ENCODE results near the gene A2ML1.
A peak's percentile ranks its signal among the peaks of the same experiment; 100 is the strongest.
"Not testable (repeated sequence)": the region's sequence is repeated elsewhere in the genome, so short reads cannot be mapped to it uniquely, and the experiment has no call there.

A2ML1 gene

GRCh38 chr12:8909752-8910151 lies 87.3 kb downstream of the A2ML1 start:
- DNase-seq: no peak

- DNase-seq: no peak
Observed at GRCh38 chr12:8911606-8912268, 89.3 kb downstream of the A2ML1 start.

- DNase-seq: no peak
Observed at GRCh38 chr12:8912914-8913313, 90.5 kb downstream of the A2ML1 start.

- DNase-seq: no peak
Observed at GRCh38 chr12:8913702-8914032, 91.2 kb downstream of the A2ML1 start.

GRCh38 chr12:8914033-8914715 lies 91.8 kb downstream of the A2ML1 start, which contains the start of gene PHC1:
Gene PHC1, plus strand, starts transcription at chr12:8914509. Its CDS starts 3,169 bp downstream, at chr12:8917678.
- DNase-seq: peak; percentile 52

GRCh38 chr12:8914716-8915526 lies 92.5 kb downstream of the A2ML1 start:
- DNase-seq: peak; percentile 46

- no peak for DNase-seq
Observed at GRCh38 chr12:8916154-8916553, 93.7 kb downstream of the A2ML1 start.

GRCh38 chr12:8917031-8917430 lies 94.6 kb downstream of the A2ML1 start:
- no peak for DNase-seq

GRCh38 chr12:8917751-8918150 lies 95.3 kb downstream of the A2ML1 start:
- no peak for DNase-seq

- DNase-seq: not testable (repeated sequence)
Observed at GRCh38 chr12:8919643-8920042, 97.2 kb downstream of the A2ML1 start.

- no peak for DNase-seq
Observed at GRCh38 chr12:8922544-8922943, 100.1 kb downstream of the A2ML1 start.

Measured in T1000 (cell line).